ENCODE measurements around the gene INO80.

The INO80 gene

DNA sequence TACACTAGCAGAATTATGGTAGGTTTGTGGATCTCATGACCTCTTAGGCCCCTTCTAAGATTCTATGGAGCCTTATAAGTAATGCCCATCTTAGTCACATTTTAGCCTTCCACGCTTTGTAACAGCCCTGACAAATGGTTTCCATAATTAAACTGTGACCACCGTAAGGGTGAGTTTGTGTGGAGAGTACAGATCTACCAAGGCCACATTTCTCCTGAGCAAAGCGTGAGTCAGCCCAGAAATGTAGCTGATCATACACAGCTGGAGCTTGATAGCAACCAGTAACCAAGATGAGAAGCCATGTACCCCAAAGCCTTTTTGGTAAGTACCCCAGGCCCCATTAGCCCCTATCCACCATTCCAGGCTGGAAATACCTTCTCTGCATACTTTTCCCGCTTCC, 131.1 kb downstream of the INO80 start:
- no peak overlapping the region for H3K4me2 ChIP-seq
- H3K4me3 ChIP-seq (IDR thresholded peaks at IDR 0.05; ENCODE audit: insufficient read depth, low read depth, low read length), result no peak overlapping the region
- peaks cover 10% of the 10 kb centered on the region; the same call in 1 of the 2 replicates for H3K36me3 ChIP-seq (ENCODE audit: insufficient read depth)

DNA sequence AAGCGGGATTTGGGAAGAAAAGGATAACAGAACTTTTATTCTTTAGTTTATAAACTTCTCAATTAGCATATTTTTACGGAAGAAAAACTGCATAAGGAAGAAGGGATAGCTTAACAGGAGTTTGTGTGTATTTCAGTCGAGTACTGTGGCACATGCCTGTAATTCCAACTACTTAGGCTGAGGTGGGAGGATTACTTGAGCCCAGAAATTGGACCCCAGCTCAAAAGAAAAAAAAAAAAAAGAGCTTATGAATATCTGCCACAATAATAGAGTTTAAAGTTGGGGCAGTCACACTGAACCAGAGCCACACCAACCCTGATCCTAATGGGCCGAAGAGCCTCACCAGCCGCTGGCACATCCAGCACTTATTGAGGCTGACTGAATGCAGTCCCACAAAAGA, 131.7 kb downstream of the INO80 start:
- Histone ChIP-seq H3K36me3 (ENCODE audit: insufficient read depth) (peaks cover 10% of the 10 kb centered on the region; the same call in 1 of the 2 replicates), H3K27ac (no peak overlapping the region), H3K4me1 (ENCODE audit: low read depth, poor library complexity, severe bottlenecking) (no peaks in the 10 kb centered on the region), H3K4me2 (no peak overlapping the region), H3K27me3 (ENCODE audit: insufficient read depth, low read depth) (no peaks in the 10 kb centered on the region), H3K4me3 (IDR thresholded peaks at IDR 0.05; ENCODE audit: insufficient read depth, low read depth, low read length) (no peak overlapping the region), H4K20me1 (ENCODE audit: insufficient read depth) (no peaks in the 10 kb centered on the region), H2AFZ (ENCODE audit: low read depth) (no peak overlapping the region), H3K79me2 (ENCODE audit: insufficient read depth, low read depth) (no peaks in the 10 kb centered on the region), H3K9ac (no peak overlapping the region)
- no peak for TF ChIP-seq CTCF (conservative IDR thresholded peaks at IDR 0.05; ENCODE audit: low read depth, low read length)

More for the DNA sequence above, 131.1 kb downstream of the INO80 start:
- H4K20me1 ChIP-seq (ENCODE audit: insufficient read depth), result no peaks in the 10 kb centered on the region
- no peaks in the 10 kb centered on the region for H3K27me3 ChIP-seq (ENCODE audit: insufficient read depth, low read depth)
- TF ChIP-seq CTCF (conservative IDR thresholded peaks at IDR 0.05; ENCODE audit: low read depth, low read length), result no peak
- no peaks in the 10 kb centered on the region for H3K79me2 ChIP-seq (ENCODE audit: insufficient read depth, low read depth)
- H3K9ac ChIP-seq, result no peak overlapping the region
- no peak overlapping the region for H3K27ac ChIP-seq
- no peak overlapping the region for H2AFZ ChIP-seq (ENCODE audit: low read depth)
- no peaks in the 10 kb centered on the region for H3K4me1 ChIP-seq (ENCODE audit: low read depth, poor library complexity, severe bottlenecking)

- H3K4me2 ChIP-seq, result no peak overlapping the region
- no peak overlapping the region for H3K4me3 ChIP-seq (IDR thresholded peaks at IDR 0.05; ENCODE audit: insufficient read depth, low read depth, low read length)
- no peak overlapping the region for H3K27ac ChIP-seq
- no peak overlapping the region for H3K9ac ChIP-seq
- no peaks in the 10 kb centered on the region for H3K4me1 ChIP-seq (ENCODE audit: low read depth, poor library complexity, severe bottlenecking)
- H3K36me3 ChIP-seq (ENCODE audit: insufficient read depth), result peaks cover 13% of the 10 kb centered on the region; the same call in 1 of the 2 replicates
- no peaks in the 10 kb centered on the region for H3K27me3 ChIP-seq (ENCODE audit: insufficient read depth, low read depth)
- H4K20me1 ChIP-seq (ENCODE audit: insufficient read depth), result no peaks in the 10 kb centered on the region
- H2AFZ ChIP-seq (ENCODE audit: low read depth), result no peak overlapping the region
- TF ChIP-seq CTCF (conservative IDR thresholded peaks at IDR 0.05; ENCODE audit: low read depth, low read length), result no peak
- H3K79me2 ChIP-seq (ENCODE audit: insufficient read depth, low read depth), result no peaks in the 10 kb centered on the region
Observed at GRCh38 chr15:40982855-40983254, 133.2 kb downstream of the INO80 start.

GRCh38 chr15:40981186-40981585, 134.9 kb downstream of the INO80 start:
- Histone ChIP-seq H3K9ac (no peak overlapping the region), H3K27ac (no peak overlapping the region), H4K20me1 (ENCODE audit: insufficient read depth) (no peaks in the 10 kb centered on the region), H3K4me1 (ENCODE audit: low read depth, poor library complexity, severe bottlenecking) (no peaks in the 10 kb centered on the region), H3K27me3 (ENCODE audit: insufficient read depth, low read depth) (no peaks in the 10 kb centered on the region), H2AFZ (ENCODE audit: low read depth) (no peak overlapping the region), H3K4me2 (no peak overlapping the region), H3K36me3 (ENCODE audit: insufficient read depth) (peaks cover 10% of the 10 kb centered on the region; the same call in 1 of the 2 replicates), H3K4me3 (IDR thresholded peaks at IDR 0.05; ENCODE audit: insufficient read depth, low read depth, low read length) (no peak overlapping the region), H3K79me2 (ENCODE audit: insufficient read depth, low read depth) (no peaks in the 10 kb centered on the region)
- TF ChIP-seq CTCF (conservative IDR thresholded peaks at IDR 0.05; ENCODE audit: low read depth, low read length), result no peak

All from KMS-11 (cell line).